OCI-LY7 (cell line): Measurements from ENCODE around the gene VIPAS39.

Source experiments
- CTCF ChIP-seq: fragments of 200-600 bp; sonication (generic); conservative IDR thresholded peaks from 2 replicates; pipeline ENCODE4 v1.5.1; 2014; ENCODE audit warnings: mild to moderate bottlenecking, antibody characterized with exemption, low read length, moderate library complexity, mixed read lengths
- EZH2phosphoT487 ChIP-seq: fragments of 200-600 bp; sonication (generic); IDR thresholded peaks from 2 replicates; pipeline ENCODE4 v1.6.1; 2018; ENCODE audit warnings: low read depth, borderline replicate concordance, mild to moderate bottlenecking, mixed run types, antibody characterized with exemption, low read length, moderate library complexity, mixed read lengths

DNA sequence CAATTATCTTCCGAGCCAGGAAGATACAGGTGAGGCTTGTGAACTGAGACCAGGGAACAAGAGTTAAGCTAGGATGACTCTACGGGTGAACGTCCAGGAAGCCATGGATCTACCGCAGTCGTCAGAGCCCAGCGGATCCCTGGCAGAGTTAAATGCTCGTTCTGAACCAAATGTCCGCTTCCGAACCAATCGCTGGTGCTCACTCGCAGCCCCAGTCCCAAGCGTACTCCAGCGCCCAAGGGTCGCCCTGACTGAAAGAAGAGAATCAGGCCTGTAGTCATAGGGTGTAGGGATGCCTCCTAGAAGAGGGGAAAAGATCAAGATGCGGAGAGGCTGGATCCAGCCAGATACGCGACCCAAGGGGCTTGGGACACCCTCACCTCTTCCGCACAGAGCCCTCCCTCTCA lies 283 bp downstream of the VIPAS39 start:
- no peak for TF ChIP-seq CTCF
- no peak for TF ChIP-seq EZH2phosphoT487
